Mucosa of descending colon (tissue), 3 donors: Measurements from ENCODE around the gene ARHGAP21. TPM values are rescaled to one million over a fixed set of nuclear protein-coding genes. Genes with fewer than 3 reads are reported as not detected.

Experiments used
- ATAC-seq: fragments of 200-7000 bp; cut with Tn5 transposase; one replicate; pipeline ENCODE4 v1.9.1; 2020; ENCODE audit warnings: mild to moderate bottlenecking, moderate library complexity
- DNase-seq, 3 donors: peaks; one replicate each; pipeline ENCODE4 v3.0.0-alpha.2; 2020
- H3K36me3 ChIP-seq: fragments of 200-600 bp; one replicate; pipeline ENCODE4 v1.8.0; 2021; ENCODE audit warnings: low read depth, mild to moderate bottlenecking
- H3K4me1 ChIP-seq: fragments of 200-600 bp; one replicate; pipeline ENCODE4 v1.8.0; 2021; ENCODE audit warnings: low read depth, mild to moderate bottlenecking
- H3K4me3 ChIP-seq: fragments of 200-600 bp; one replicate; pipeline ENCODE4 v1.8.0; 2021; ENCODE audit warnings: mild to moderate bottlenecking
- H3K9me3 ChIP-seq: fragments of 200-600 bp; one replicate; pipeline ENCODE4 v1.8.0; 2021; ENCODE audit warnings: mild to moderate bottlenecking
- CTCF ChIP-seq: fragments of 200-600 bp; IDR thresholded peaks from one replicate; pipeline ENCODE4 v1.8.0; 2022; ENCODE audit warnings: antibody characterized with exemption, mild to moderate bottlenecking
- intact Hi-C, 2 donors: fragments of 100-400 bp; cut with DNase I in 1 of 2; cut with micrococcal nuclease in 1 of 2; formaldehyde crosslinking; loops; one replicate each; pipeline versions ENCODE4 v1.11.0 to v1.11.1; 2022; cut with DNase I, micrococcal nuclease
- total RNA-seq, 3 donors: library from RNA; stranded (reverse); fragmentation: NEBNext Ultra II Directional in 2 of 3; extraction: Animal tissue kit (Norgen Biotek cat#: 25700) in 2 of 3; gene quantifications; one replicate each; pipeline versions ENCODE4 v1.2.1 to v1.2.4, GENCODE V29; 2021 to 2023
- donor health status: DM: no; HTN: no; CAD: no; lungs with moderate emphysema.
- donor health status: DM: no; HTN: no; CAD: no.
- donor health status: DM: no; HTN: yes; CAD: no.

Gene ARHGAP21
- total RNA-seq, 3 donors from 2014 or later: 91.3 to 127 (median 109) TPM

GRCh38 chr10:24533981-24534380 is 189.7 kb downstream of the ARHGAP21 start:
- H3K9me3 ChIP-seq: no peaks in the 10 kb centered on the region
- no peak for DNase-seq
- H3K36me3 ChIP-seq: no peaks in the 10 kb centered on the region
- no peak for TF ChIP-seq CTCF
- no peak overlapping the region for H3K4me3 ChIP-seq
- intact Hi-C loops: no loop called here
- ATAC-seq: no peak
- no peaks in the 10 kb centered on the region for H3K4me1 ChIP-seq

Other genes starting within 250 kb of the ARHGAP21 start
- 10 to 100 TPM in 1 of 3 donors, 1 to 10 TPM in 2; 6.1 to 11.9 (median 6.9) TPM for gene PRTFDC1, start 228.7 kb upstream of the ARHGAP21 start, total RNA-seq